Esophagus muscularis mucosa (tissue), 3 donors: ENCODE results near the gene IL32.

ENCODE experiments used
- POLR2A ChIP-seq: fragments of 450-650 bp; IDR thresholded peaks from one replicate; pipeline ENCODE4 v1.6.1; 2017; ENCODE audit warnings: antibody characterized with exemption, moderate library complexity, mild to moderate bottlenecking, low read depth
- TF ChIP-seq, protein P1 (sequence below), 3 experiments: fragments of 200-600 bp in 2 of 3; fragments of 450-650 bp in 1 of 3; sonication (generic) in 2 of 3; IDR thresholded peaks; one replicate each; pipeline ENCODE4 v1.5.1; 2017 to 2019; ENCODE audit warnings: antibody characterized with exemption in 3 of 3, mild to moderate bottlenecking in 2 of 3, moderate library complexity in 1 of 3

GRCh38 chr16:3088450-3088849 is 23.0 kb downstream of the IL32 start:
- TF ChIP-seq POLR2A = no peak
- TF ChIP-seq, protein P1, sequence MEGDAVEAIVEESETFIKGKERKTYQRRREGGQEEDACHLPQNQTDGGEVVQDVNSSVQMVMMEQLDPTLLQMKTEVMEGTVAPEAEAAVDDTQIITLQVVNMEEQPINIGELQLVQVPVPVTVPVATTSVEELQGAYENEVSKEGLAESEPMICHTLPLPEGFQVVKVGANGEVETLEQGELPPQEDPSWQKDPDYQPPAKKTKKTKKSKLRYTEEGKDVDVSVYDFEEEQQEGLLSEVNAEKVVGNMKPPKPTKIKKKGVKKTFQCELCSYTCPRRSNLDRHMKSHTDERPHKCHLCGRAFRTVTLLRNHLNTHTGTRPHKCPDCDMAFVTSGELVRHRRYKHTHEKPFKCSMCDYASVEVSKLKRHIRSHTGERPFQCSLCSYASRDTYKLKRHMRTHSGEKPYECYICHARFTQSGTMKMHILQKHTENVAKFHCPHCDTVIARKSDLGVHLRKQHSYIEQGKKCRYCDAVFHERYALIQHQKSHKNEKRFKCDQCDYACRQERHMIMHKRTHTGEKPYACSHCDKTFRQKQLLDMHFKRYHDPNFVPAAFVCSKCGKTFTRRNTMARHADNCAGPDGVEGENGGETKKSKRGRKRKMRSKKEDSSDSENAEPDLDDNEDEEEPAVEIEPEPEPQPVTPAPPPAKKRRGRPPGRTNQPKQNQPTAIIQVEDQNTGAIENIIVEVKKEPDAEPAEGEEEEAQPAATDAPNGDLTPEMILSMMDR (IDR thresholded peaks at IDR 0.05) = no peak
